NK-92 treated with Interleukin-12 subunit alpha and Interleukin-12 subunit beta, amount 100 ng/mL, for 24 hours (cell line): ENCODE results near the gene EIF3J.
"Not testable (repeated sequence)": the region's sequence is repeated elsewhere in the genome, so short reads cannot be mapped to it uniquely, and the experiment has no call there.

ENCODE experiments used
- DNase-seq: peaks from one replicate; lab custom pipeline; 2025; lab: John Stamatoyannopoulos, UW

Gene EIF3J

GRCh38 chr15:44542596-44542995 is 5.6 kb downstream of the EIF3J start:
- DNase-seq: no peak

DNA sequence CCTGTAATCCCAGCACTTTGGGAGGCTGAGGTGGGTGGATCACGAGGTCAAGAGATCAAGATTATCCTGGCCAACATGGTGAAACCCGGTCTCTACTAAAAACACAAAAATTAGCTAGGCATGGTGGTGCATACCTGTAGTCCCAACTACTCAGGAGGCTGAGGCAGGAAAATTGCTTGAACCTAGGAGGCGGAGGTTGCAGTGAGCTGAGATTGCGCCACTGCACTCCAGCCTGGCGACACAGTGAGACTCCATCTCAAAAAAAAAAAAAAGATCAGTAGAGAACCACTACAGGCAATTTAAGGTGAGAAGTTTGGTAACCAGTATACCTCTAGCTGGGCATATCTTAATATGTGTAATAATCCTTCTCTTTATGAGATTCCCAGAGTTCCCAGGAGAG is 7.8 kb downstream of the EIF3J start:
- not testable (repeated sequence) for DNase-seq

- DNase-seq: peak; percentile 16
These were observed 9.2 kb downstream of the EIF3J start for GRCh38 chr15:44545913-44546802.

GRCh38 chr15:44549152-44549551 is 12.2 kb downstream of the EIF3J start:
- DNase-seq: not testable (repeated sequence)

DNA sequence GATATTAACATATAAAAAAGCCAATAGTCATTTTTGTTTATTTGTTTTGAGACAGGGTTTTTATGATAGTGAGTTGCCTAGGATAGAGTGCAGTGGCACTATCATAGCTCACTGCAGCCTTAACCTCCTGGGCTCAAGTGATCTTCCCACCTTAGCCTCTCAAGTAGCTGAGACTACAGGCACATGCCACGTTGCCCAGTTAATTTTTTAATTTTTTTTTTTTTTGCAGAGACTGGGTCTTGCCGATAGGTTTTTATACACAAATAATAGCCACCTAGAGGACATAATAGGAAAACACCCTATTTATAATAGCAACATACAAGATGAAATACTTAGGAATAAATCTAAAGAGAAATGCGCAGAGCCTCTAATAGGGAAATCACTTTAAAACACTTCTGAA is 13.3 kb downstream of the EIF3J start:
- no peak for DNase-seq

GRCh38 chr15:44550734-44551133 is 13.8 kb downstream of the EIF3J start:
- DNase-seq: no peak

- DNase-seq: no peak
These were observed 18.2 kb downstream of the EIF3J start for GRCh38 chr15:44554934-44555723.

- not testable (repeated sequence) for DNase-seq
These were observed 24.0 kb downstream of the EIF3J start for GRCh38 chr15:44560926-44561325.

GRCh38 chr15:44565387-44566154 is 28.6 kb downstream of the EIF3J start:
- no peak for DNase-seq

GRCh38 chr15:44566155-44566540 is 29.2 kb downstream of the EIF3J start:
- DNase-seq: no peak

DNA sequence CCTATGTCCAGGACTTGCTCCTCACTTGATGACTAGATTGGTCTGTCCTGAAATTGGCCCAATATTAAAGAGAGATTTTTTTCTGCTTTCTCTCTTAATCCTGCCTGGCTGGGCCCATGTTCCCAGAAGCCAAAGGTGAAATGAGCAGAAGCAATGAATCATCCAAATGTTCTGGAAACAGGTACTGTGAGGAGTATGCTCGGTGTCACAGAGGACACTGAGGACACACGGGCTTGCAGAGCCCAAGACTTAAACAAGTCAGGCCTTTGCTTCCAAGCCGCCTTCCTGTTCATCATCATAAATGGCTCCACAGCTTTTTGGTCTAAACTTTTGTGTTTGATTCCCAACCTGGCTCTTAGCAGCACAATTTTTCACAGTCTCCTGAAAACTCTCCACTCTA is 31.4 kb downstream of the EIF3J start:
- no peak for DNase-seq

- no peak for DNase-seq
These were observed 32.4 kb downstream of the EIF3J start for GRCh38 chr15:44569316-44569715.

- DNase-seq: no peak
These were observed 33.4 kb downstream of the EIF3J start for GRCh38 chr15:44570361-44570760.

DNA sequence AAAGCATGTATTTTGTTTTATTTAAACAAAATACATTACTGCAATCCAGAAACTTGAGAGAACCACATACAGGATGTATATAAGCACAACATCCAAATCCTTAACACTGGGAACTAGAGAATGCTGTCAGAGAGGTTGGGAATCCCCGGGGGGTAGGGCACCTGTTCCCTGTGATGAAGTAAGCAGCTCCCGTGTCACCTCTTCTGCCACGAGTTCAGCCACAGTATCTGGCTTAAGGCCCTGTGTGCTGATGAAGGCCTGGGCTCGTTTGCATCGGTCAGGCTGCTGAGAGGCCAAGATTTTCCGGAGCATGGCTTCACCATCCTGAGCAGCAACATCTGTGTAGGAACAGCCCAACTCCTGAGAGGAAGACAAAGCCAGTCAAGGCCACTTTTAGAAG is 36.4 kb downstream of the EIF3J start:
- no peak for DNase-seq

- no peak for DNase-seq
These were observed 37.8 kb downstream of the EIF3J start for GRCh38 chr15:44574734-44575133.

- no peak for DNase-seq
These were observed 43.2 kb downstream of the EIF3J start for GRCh38 chr15:44580105-44580504.

GRCh38 chr15:44584162-44584749 is 47.3 kb downstream of the EIF3J start:
- DNase-seq: peak; percentile 31

GRCh38 chr15:44585633-44586032 is 48.7 kb downstream of the EIF3J start:
- DNase-seq: no peak

DNA sequence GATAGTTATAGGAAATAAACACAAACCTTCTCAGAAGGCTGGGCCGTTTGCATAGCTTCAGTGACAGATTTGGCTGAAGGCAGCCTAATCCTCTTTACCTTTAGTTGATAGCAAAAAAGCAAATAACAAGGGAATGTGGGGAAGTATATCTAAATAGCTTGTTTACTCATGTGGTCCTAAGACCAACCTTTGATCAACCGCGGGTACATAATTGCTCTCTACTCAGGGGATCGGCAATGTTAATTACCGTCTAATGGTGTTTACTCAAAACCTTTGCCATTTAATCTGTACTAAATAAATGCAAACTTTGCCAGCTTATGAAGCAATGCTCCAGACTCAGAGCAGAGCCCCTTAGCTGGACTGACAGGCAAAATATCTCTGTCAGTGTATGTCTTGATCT is 51.6 kb downstream of the EIF3J start:
- no peak for DNase-seq

DNA sequence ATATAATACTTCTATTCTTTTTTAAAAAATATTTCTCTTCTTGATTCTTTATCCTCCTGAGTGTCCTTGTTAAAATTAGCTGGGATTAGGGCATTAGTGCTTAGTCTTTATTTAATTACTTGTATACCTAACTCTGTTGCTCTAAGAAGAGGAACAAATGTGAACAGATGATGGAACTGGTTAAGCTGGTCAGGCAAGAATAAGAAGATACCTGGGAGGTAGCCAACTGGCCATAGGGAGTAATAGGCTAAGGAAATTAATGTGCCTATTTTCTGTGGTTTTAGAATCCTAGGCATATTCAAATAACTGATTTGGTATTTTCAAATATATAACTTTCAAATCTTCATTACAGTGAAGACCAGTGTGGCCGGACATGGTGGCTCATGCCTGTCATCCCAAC is 54.4 kb downstream of the EIF3J start:
- no peak for DNase-seq

DNA sequence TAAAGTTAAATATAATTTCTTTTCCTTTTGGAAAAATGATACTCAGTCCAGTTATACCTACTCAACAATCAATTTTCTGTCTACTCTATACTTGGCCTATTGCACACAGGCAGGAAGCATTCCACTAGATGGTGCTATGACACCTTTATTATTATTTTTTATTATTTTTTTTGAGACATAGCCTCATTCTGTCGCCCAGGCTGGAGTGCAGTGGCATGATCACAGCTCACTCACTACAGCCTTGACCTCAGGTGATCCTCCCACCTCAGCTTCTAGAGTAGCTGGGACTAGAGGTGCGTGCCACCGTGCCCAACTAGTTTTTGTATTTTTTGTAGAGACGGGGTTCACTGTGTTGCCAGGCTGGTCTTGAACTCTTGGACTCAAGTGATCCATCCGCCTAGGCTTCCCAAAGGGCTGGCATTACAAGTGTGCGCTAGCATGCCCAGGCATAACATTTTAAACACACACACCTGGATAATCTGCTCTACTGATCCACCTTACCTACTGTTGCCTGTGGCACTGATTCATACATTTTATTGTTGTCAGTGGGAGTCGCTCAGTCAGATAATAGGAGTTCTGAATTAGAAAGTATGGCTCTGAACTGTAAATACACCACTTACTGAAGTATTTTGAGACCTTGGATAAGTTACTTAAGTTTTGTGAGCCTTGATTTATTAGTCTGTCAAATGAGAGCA is 56.2 kb downstream of the EIF3J start:
- no peak for DNase-seq
